ENCODE measurements around the gene PHF21B.

DNA sequence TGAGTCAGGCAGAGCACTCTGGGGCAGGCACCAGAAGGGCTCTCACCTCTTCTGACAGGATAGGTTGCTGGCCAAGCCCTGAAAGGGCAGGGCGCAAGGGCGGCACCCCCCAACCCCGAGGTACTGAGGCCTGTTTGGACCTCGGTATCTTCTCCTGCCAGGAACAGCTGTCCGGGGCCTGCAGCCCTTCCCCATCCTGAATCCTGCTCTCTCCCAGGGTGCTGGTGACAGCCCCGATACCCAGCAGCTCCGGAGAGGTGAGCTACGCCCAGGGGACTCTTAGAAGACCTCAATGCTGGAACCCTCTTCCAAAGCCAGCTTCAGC, 79.1 kb downstream of the PHF21B start:
- TF ChIP-seq, protein P1, sequence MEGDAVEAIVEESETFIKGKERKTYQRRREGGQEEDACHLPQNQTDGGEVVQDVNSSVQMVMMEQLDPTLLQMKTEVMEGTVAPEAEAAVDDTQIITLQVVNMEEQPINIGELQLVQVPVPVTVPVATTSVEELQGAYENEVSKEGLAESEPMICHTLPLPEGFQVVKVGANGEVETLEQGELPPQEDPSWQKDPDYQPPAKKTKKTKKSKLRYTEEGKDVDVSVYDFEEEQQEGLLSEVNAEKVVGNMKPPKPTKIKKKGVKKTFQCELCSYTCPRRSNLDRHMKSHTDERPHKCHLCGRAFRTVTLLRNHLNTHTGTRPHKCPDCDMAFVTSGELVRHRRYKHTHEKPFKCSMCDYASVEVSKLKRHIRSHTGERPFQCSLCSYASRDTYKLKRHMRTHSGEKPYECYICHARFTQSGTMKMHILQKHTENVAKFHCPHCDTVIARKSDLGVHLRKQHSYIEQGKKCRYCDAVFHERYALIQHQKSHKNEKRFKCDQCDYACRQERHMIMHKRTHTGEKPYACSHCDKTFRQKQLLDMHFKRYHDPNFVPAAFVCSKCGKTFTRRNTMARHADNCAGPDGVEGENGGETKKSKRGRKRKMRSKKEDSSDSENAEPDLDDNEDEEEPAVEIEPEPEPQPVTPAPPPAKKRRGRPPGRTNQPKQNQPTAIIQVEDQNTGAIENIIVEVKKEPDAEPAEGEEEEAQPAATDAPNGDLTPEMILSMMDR (IDR thresholded peaks at IDR 0.05) = no peak
- TF ChIP-seq POLR2A (IDR thresholded peaks at IDR 0.05) = no peak

Data from uterus (tissue), 2 donors.